ENCODE measurements around the gene SYNPR.
"Not testable (repeated sequence)": the region's sequence is repeated elsewhere in the genome, so short reads cannot be mapped to it uniquely, and the experiment has no call there.

SYNPR gene

GRCh38 chr3:63639806-63640205, 361.7 kb downstream of the SYNPR start:
- DNase-seq, result no peak

GRCh38 chr3:63642488-63642887, 364.4 kb downstream of the SYNPR start:
- no peak for DNase-seq

DNA sequence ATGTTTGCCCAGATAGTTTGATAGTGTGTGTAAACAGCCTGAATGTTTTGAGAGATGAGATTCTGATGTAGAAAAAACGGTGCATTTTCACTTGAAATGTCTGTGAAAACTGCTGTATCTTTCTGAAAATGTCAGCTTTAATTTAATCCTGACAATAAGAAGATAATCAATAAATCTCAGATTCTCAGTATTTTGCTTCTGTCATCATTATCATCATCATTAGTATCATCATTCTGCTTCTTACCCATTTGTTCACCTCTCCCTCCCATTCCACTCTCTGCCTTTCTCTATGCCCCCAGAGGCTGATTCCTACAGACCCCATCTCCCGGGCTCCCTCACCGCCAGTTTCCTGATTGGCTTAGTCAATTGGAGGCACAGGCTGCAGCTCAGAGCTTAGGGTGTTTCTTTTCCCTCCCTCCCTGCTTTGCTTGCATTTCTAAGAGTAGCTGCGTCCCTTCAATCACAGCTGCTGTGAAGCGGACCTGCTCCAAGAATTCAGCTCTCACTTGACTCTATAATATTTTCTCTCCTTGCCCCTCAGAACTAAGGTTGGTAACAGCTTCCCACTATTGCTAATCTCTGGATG, 366.2 kb downstream of the SYNPR start:
- no peak for DNase-seq

DNA sequence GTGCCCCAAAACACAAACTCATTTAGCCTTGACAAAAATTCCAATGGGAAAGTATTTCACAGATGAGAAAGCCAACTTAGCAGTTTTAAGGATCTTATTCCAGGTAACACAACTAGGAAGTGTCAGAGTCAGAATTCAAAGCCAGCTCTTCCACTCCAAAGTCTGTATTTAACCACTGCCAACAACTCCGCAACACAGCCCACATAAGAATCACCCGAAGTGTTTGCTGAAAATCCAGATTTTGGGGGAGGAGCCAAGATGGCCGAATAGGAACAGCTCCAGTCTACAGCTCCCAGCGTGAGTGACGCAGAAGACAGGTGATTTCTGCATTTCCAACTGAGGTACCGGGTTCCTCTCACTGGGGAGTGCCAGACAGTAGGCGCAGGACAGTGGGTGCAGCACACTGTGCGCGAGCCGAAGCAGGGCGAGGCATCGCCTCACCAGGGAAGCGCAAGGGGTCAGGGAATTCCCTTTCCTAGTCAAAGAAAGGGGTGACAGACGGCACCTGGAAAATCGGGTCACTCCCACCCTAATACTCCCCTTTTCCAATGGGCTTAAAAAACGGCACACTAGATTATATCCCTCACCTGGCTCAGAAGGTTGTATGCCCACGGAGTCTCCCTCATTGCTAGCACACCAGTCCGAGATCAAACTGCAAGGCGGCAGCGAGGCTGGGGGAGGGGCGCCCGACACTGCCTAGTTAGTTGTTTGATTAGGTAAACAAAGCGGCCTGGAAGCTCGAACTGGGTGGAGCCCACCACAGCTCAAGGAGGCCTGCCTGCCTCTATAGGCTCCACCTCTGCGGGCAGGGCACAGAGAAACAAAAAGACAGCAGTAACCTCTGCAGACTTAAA, 367.0 kb downstream of the SYNPR start:
- not testable (repeated sequence) for DNase-seq

- DNase-seq, result no peak
Observed at GRCh38 chr3:63652066-63652725, 374.1 kb downstream of the SYNPR start, which contains the start of gene SNTN. TSS of gene SNTN (plus strand) at chr3:63652675. CDS start at chr3:63652688, 13 bp downstream.

GRCh38 chr3:63654211-63654610, 376.1 kb downstream of the SYNPR start:
- DNase-seq, result no peak

DNA sequence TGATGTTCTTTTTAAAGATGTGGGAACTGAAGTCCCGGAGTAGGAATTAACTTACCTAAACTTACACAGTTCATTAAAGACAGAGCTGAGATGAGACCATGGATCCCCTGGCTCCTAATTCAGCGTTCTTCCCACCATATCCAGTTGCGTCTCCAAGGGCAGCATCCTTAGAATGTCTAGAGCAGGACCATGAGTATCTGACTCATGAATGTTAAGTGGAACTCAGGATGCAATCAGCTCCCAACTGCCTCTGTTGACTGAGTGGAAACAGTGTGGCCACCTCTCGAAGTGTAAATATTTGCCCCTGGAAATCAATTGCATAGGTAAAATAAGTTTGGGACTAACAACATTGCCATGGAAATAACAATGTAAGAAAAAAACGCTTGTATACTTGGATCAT, 376.8 kb downstream of the SYNPR start:
- no peak for DNase-seq

GRCh38 chr3:63655519-63655918, 377.4 kb downstream of the SYNPR start:
- DNase-seq, result no peak

GRCh38 chr3:63656786-63657185, 378.7 kb downstream of the SYNPR start:
- DNase-seq, result no peak

DNA sequence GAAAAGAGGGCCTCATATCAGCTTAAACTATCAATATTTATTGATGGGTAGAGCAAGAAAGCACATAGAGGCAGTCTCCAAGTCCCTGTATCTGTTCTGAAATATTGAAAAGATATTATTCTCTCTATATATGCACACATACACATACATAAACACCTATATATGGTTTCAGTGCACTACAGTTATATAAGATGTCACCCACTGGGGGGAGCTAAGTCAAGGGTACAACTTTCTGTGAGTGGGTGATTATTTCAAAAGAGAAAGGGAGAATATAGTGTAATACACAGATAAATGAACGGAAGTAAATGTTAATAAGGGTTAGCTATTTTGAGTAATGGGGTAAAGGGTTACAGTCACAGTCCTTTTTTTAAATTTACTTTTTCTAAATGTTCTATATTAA, 383.1 kb downstream of the SYNPR start:
- DNase-seq, result no peak

GRCh38 chr3:63662011-63662410, 383.9 kb downstream of the SYNPR start:
- DNase-seq, result no peak

GRCh38 chr3:63662500-63662899, 384.4 kb downstream of the SYNPR start:
- DNase-seq, result no peak

All from CD4-positive, alpha-beta T cell treated with Interleukin-17A for 1 hour (primary cell).